GM18867 (cell line): Measurements from ENCODE around the gene PRDM16.

Experiments
- ATAC-seq: cut with Tn5 transposase; IDR thresholded peaks from one replicate; pipeline ENCODE4 v1.9.1; 2021; ENCODE audit warnings: mild to moderate bottlenecking, moderate library complexity; ENCODE audit not compliant: unreplicated experiment

Gene PRDM16

DNA sequence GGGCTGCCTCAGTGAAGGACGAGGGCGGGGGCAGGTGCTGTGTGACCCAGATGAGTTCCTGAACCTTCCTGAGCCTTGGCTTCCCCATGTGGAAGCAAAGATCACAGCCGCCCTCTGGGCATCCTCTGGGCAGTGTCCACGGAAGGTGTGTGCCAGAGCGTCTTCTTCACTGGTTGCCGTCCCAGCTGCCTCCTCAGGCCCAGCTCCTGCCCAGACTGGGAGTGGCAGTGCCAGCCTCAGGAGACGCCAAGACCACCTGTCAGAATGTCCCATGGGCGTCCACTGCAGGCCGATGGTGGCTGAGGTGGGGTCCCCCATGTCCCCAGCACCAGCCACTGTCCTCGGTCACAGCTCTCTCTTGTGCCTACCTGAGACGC, 395.6 kb downstream of the PRDM16 start:
- no peak for ATAC-seq

DNA sequence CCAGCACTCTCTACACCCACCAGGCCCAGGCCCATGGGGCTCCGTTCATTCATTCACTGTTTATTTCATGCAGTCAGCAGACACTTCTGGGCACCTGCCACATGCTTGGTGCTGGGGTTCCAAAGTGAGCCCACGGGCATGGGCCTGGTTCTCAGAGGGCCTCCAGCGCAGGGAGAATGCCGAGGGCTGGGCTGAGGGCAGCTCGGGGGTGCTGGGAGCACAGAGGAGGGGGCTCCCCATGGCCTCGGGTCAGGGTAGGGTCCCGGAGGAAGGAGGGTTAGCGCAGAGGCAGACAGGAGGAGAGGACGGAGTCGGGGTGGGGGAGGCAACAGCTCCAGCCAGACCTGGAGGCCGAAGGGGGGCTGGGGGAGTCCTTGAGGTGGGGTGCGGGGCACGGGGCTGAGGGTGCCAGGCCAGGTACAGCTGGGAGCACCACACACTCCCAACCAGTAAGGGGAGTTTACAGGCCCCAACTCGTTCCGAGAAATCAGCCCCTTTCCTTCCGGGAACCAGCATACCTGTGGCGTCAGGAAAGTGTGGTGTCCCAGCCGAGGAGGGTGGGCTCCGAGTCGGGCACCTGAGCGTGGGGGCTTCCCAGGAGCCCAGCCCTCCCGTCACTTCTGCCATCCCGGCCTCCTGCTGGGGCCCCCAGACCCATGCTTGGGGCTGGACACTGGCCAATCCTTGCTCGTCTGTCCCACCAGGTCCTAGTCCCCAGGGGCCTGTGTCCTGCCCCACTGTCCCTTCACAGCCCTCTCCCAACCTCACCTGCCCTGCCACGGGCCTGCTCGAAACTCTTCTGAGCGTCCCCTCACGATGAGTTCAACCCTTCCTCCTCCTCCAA, 396.3 kb downstream of the PRDM16 start:
- no peak for ATAC-seq

DNA sequence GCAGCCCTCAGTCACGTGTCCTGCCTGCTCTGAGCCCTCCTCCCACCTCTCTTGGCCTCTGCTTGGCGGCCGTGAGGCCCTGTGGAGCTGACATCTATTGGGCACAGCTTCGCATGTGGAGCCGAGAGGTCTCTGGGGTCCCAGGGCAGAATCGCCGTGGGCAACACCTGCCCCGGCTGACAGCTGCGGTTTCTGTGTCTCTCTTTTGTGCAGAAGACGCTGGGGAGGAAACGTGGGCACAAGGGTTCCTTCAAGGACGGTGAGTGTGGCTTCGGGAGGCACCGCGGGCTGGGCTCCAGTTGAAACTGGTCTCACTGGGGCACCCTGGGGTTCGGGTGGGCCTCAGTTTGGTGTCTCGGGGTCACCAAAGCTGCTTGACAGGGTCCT, 396.9 kb downstream of the PRDM16 start:
- ATAC-seq: no peak

DNA sequence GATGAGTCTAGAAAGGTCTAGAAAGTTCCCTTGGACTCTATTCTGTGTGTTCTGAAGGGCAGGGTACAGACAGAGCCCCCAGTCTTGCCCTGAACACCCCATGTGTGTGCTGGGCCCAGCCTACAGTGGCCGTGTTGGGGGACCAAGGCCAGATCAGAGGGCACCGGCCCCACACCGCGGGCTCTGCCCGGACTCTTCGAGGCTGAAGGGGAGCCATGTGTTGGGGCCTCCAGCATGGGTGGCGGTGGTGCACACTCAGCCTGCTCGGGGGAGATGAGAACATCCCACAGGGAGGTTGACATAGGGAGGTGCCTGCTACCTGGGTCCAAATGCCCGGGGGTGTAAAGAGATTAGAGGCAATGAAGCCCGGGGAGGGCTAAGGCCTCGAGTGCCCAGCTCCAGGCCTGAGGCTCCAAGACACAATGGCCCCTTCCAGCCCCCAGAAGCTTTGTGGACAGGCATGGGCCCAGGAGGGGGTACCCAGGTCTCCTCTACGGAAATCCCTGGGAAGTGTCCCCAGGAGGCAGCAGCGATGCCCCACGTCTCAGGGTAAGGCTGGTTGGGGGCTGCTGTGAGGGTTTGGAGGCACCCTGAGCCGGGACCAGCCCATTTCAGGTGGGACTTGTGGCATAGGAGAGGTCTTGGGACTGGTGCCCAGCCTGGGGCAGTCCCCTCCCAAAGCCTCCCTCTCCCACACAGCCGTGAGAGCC, 397.5 kb downstream of the PRDM16 start:
- ATAC-seq: no peak

DNA sequence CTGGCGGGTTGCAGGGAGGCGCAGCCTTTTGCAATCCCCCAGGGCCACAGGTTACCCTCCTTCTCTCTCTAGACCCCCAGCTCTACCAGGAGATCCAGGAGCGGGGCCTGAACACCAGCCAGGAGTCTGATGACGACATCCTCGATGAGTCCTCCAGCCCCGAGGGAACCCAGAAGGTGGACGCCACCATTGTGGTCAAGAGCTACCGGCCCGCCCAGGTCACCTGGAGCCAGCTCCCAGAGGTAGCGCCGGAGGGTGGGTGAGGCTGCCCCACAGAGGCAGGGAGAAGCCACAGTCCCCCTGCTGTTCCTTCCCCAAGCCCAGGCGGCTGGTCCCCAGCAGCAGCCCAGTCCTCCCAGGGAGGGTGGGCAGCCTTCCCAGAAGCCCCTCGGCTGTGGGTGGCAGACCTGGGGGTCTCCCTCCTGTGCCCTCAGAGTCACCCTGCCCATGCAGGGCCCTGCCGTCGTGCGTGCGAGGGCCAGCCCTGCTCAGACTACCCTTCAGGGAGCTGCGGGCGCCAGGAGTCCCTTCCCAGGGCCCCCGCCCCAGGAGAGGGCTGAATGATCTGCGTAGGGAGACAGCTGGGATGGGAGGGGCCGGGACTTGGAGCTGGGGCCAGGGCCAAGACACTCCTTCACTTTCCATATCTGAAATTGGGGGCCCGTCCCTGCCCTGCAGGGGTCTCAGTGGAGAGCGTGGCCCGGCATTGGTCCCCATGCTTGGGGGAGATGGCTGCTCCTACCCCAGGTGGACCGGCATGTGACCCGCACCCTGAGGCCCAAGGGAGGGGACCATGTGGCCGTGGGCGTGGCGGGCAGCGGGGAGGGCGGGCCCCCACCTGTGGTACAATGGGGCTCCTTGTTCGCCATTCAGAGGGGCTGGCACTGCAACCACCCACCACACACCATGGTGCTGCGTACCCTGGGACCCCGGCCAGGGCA, 398.4 kb downstream of the PRDM16 start:
- no peak for ATAC-seq

DNA sequence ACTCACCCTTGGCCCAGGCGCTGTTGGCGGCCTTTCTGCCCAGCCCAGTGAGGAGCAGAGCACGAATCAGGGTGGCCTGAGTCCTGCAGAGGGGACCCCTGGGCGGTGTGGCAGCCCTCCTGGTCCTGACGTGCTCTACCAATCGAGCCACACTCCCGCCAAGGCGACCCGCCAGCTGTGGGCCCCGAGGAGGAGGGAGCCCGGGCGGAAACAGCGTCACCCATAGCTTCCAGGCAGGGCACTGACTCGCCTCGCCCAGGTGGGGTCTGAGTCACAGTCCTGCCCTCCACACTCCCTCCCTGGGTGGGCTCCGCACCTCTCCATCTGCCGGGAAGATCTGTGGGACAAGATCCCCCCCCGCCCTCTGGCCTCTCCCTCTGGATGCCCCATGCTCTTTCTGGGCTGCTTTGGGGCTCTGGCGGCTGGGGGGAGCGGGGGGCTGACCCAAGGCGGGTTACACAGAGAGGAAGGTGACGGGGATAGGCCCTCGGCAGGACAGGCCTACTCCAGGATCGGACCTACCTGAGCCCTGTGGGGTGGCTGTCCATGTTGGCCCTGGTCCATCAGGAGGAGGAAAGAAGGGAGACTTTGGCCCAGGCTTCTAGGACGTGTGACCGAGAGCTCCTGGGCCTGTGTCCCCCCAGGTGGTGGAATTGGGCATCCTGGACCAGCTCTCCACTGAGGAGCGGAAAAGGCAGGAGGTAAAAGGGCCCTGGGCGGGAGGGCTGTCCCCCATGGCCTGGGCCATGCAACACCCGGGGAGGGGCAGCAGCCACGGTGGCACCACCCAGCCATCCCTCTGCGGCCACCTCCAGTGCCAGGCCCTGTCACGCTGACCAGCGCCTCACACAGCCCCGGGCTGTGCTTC, 399.5 kb downstream of the PRDM16 start:
- ATAC-seq: no peak

DNA sequence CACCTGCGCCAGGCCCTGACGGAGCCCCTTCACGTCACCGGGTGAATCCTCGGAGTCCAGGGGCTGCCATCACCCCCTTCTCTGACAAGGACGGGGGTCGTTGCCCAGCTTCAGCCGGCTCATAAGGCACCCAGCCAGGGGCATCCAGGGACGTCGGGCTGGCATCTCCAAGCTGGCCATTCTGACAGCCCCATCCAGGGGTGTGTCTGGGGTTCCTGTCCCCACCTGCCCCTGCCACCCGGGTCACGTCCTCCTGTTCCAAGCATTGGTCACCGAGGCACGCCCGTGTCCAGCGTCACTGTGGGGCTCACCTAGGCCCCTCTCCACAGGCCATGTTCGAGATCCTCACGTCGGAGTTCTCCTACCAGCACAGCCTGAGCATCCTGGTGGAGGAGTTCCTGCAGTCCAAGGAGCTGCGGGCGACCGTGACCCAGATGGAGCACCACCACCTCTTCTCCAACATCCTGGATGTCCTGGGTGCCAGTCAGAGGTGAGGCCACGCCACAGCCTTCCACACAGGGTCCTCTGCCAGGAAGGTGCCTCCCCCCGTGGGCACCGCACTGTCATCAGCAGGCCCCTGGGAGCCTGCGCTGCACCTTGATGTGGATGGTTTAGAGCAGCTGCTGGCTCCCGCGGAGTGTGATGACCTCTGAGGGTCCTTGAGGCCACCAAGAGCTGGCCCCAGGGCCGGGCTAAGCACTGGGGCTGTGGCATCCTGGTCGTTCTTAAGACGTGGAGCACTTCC, 400.3 kb downstream of the PRDM16 start:
- no peak for ATAC-seq

DNA sequence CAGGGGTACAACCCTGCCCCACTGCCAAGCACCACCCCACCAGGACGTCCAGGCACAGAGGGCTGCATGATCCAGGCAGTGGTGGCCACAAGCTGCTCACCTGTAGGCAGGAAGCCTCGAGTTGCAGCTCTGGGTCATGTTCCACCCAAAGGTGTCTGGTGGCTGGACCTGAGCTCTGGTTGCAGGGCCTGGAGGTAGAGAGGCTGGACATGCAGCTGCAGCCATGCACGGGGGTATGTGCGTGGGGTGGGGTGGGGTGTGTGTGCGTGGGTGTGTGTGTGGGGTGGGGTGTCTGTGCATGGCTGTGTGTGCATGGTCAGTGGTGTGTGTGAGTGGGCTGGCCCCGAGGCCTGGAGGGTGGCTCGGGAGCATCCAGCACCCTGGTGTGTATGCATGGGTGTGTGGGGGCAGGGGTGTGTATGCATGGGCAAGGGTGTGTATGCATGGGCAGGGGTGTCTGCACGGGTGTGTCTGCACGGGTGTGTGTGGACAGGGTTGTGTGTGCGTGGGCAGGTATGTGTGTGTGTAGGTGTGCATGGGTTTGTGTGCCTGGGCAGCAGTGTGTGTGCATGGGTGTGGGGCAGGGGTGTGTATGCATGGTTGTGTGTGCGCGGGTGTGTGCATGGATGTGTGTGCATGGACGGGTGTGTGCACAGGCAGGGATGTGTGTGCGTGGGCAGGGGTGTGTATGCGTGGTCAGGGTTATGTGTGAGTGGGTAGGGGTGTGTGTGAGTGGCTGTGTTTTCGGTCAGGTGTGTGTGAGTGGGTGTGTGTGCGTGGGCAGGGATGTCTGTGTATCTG, 401.0 kb downstream of the PRDM16 start:
- no peak for ATAC-seq

DNA sequence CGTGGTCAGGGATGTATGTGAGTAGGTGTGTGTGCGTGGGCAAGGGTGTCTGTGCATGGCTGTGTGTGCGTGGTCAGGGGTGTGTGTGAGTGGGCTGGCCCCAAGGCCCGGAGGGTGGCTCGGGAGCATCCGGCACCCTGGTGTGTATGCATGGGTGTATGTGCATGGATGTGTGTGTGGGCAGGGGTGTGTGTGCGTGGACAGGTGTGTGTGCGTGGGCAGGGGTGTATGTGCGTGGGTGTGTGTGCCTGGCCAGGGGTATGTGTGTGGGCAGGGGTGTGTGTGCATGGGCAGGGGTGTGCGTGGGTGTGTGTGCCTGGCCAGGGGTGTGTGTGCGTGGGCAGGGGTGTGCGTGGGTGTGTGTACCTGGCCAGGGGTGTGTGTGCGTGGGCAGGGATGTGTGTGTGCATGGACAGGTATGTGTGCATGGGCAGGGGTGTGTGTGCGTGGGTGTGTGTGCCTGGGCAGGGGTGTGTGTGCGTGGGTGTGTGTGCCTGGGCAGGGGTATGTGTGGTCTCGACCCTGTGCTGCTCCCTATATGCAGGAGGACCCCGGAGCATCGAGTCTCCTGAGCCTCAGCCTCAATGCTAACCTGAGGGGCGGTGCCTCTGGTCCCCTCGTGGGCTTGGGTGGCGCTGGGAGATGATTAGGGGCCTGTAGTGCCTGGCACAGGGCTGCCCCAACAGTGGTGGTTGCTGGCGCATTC, 401.8 kb downstream of the PRDM16 start:
- no peak for ATAC-seq

DNA sequence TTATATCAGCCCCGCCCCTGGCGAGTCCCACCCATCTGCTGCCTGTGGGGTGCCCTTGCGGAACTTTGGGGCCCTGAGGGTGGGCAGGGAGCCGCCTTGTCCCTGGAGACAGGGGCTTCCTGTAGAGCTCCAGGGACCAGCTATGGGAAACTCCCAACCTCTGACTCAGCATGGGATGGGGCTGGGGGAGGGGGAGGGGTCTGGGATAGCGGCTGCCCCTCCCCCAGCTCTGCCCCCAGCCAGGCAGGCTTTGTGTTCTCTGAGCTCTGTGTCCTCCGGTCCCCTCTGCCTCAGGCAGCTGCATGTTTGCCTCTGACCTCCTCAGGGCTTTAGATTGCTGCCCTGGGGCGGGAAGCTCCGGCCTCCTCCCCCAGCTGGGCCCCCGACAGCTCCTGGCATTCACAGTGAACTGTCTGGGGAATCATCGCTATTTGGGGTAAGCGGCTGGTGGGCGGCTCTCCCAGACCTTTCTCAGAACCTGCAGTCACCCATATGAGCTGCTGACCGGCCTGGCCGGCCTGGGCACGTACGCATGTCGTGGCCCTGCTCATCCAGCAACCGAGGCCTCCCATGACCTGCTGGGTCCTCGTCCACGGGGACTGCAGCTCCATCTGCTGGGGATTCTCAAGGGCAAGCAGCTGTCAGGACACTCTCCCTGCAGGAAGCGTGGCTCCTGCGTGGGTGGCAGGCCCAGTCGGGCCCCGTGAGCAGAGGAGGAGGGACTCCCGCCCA, 402.5 kb downstream of the PRDM16 start:
- ATAC-seq: no peak

DNA sequence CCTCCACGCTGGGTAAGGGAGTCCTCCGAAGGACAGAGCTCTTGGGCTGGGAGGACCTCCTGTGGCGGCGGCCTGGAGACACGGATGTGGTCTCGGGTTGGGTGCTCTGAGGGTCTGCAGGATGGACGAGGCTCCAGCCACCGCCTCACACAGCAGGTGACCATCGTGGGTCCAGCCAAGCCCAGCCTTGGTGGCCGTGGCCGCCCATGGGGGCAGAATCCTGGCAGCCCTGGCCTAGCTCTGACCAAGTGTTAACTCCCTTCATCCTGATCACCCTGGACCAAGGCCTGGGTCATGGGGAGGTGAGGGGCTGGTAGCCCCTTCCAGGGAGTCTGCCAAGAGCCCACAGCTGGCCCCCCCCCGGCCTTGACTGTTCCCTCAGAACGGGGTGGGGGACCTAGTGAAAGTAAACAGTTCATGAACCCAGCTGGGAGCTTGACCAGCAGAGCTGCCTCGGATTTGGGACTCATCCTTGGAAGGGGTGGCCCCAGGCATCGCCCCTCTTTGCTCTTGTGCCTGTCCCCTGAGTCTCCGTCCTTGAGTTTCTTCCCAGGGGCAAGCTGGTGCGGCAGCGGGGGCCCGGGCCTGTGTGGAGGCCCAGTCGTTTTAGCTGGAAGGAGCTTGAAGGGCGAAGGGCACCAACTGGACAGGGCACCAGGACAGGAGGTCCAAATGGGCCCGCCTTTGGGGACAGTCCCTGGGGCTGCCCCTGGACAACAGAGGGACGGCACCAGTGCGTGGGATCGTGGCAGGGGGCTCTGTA, 403.3 kb downstream of the PRDM16 start:
- no peak for ATAC-seq

DNA sequence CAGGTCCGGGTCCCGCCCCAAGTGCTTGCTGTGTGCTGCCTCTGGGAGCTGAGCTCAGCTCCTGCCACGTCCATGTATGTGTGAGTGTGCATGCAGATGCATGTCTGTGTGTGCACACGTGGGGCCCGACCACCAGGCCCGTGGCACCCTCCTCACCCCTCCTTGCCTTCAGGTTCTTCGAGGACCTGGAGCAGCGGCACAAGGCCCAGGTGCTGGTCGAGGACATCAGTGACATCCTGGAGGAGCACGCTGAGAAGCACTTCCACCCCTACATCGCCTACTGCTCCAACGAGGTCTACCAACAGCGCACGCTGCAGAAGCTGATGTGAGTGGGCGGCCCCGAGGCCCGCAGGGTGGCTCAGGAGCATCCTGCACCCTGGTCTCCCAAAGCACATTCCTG, 403.9 kb downstream of the PRDM16 start:
- no peak for ATAC-seq

DNA sequence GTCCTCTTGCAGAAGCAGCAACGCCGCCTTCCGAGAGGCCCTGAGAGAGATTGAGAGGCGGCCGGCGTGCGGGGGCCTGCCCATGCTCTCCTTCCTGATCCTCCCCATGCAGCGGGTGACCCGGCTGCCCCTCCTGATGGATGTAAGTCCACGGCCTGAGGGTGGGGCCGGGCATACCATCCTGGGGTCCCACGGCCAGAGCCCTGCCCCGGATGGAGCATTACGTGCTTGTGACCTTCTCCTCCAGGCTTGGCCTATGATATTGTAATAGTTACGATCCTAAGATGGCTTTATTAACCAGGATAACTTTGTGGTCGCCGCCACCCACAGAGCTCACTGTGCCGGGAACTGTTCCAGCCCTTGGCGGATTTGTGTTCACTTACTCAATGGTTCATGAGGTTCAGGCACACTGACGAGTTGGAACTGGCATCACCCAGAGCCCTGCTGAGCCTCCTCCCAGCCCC, 404.4 kb downstream of the PRDM16 start:
- no peak for ATAC-seq

DNA sequence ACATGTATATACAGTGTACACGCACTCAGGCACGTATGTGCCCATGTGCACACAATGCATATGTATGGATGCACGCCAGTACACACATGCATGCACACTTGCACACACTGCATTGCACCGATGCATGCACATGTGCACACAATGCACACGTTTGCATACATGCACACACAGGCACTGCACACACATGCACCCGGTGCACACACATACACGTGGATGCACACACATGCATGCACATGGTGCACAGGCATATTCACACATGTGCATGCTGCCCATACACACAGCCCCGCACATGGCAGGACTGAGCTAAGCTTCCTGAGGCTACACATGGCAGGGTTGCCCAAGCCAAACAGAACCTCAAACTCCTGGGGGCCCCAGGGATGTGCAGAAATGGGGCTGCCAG, 405.0 kb downstream of the PRDM16 start:
- ATAC-seq: no peak

DNA sequence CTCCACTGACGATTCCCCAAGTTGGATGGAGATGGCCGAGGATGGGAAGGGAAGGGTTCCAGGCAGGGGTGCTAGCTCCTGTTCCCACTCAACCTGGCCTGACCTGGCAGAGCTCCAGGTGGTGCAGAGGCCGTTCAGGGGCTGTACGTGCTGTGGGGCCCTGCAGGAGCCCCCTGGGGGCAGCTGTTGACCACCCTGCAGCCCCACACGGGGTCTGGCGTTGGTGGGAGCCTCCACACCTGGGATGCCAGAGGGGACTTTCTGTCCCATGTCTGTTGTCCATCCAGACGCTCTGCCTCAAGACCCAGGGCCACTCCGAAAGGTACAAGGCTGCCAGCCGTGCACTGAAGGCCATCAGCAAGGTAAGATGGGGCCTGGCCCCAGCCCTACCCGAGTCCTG, 405.4 kb downstream of the PRDM16 start:
- ATAC-seq: no peak

DNA sequence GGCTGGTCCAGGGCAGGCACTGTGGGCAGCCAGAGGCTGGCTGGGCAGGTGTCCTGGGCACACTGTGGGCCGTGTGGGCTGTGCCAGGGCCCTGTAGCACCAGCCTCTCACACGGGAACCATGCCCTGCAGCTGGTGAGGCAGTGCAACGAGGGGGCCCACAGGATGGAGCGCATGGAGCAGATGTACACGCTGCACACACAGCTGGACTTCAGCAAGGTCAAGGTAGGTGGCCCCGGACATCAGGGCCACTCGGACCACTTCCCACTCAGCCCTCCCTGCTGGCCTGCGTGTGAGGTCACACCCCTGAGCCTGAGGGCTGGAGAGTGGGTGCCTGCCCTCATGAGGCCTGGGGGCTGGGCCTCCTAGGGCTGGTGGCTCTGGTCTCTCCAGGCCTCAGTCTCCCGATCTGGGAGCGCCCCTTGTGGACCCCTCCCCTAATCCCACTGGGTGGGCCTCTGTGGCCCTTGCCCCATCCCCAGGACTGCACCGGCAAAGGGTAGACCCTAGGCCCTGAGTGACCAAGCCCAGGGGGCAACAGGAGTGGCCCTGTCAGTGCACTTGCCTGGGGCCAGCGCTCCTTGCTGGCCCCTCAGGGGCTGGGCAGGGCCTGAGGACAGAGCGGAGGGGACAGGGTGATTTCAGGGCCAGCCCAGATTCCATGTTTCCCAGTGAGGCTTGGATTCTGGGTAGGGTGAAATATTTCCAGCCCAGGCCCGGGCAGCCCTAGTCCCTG, 407.0 kb downstream of the PRDM16 start:
- no peak for ATAC-seq
